ENCODE measurements around the gene GLIS1.

The GLIS1 gene

DNA sequence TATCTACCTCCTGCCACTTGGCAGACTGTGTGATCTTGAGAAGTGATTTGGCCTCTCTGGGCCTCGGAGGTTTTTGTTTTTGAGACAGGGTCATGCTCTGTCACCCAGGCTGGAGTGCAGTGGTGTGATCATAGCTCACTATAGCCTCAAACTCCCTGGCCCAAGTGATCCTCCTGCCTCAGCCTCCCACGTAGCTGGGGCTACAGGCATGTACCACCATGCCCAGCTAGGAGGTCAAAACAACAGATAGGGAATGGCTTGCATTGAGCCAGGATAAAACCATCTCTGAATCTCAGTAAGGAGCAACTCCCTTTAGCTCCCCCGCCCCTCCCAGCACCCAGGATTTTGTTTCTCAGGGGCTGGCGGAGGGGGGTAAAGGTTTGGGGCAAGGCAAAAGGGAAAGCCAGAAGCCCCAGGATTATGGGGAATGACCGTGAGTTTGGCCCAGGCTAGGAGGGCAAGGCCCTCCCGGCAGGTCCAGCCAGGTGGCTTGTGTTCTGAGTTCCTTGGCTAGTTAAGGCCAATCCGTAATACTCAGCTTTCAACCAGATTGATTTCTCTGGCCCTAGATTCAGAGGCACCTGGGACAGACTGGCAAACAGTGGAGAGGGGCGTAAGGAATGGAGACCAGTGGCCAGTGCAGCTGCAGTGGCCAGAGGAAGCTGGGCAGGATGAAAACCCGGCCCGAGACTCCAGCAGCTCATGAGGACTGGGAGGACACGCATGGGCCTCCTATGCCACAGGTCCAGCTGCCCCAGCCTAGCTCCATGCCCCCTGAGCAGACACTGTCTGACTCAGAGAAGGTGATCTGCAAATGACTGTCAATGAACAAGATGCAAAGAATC, 149.7 kb downstream of the GLIS1 start:
- DNase-seq, result no peak

DNA sequence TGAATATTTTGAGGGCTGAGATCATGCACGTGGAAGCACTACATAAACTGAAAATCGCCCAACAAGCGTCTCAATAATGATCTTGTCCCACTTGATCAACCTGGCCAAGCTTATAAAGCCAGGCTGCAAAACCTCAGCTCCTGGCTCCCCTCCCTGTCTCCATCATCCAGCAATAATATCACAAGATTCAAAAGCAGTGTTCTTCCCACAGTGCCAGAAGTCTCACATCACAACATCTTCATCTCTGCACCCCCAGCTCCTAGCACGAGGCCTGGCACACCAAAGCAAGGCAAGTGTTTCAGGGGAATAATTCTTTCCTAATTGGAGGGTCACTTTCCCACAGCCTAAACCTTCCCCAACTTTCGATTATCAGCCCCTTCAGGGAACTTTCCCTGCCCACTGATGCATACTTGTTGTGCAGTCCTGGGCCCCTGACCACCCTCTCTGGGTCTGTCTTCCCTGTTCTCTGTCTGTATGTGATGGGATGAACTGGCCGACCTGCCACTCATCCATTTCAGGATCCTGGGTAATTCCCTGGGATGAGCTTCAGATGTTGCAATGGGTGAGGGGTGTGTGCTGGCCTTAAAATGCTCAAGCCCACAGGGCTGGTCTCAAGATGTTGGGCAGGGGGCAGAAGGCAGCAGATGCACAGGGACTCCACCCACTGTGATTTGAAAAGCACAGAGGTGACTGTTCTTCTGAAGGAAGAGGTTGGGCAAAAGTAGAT, 150.7 kb downstream of the GLIS1 start:
- DNase-seq, result no peak

DNA sequence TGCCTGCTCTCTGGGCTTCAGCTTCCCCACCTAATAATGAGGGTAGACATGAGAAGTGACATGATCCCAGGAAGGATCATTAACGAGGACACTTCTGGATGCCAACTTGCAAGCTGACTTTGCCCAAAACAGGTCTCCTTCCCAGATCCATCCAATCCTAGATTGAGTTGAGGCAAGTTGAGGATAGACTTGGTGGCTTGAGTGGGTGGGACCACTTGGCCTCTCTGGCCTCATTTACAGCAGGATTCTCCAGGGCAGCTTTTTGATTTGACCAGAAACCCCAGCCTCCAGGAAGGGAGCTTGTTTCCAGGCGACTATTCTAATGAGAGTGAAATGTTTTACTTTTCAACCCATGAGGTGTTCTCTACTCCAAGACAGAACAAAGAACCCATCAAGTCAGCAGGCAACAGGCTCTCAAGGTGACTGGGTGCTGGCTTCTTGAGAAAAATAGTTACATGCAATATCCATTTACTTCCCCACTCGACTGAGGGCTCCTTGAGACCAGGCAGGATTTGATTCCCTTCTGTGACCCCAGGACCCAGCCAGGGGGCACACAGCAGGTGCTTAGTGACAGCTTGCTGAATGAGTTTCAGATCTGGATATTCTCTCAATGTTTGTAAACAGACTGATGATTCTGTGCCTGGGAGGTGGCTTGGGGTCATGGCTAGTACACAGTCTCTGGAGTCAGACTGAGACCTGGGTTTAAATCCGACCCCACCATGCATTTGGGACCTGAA, 151.5 kb downstream of the GLIS1 start:
- no peak for DNase-seq

GRCh38 chr1:53586765-53587164, 152.2 kb downstream of the GLIS1 start:
- no peak for DNase-seq

DNA sequence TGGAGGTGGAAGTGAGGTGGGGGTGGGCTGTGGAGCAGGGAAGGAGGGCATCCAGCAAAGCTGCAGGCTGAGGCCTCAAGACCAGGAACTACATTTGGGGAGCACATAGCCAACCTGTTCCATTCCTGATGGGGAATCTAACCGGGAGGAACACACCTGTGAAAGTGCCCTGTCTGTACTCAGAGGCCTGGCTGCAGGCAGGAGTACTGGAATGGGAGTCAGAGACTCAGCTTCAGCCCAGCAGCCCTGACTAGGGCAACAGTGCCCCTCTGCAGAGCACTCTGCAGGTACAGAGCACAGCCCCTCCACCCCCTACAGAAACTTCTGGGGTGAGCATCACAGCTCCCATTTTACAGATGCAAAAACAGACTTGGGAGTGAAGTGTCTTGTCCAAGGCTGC, 153.4 kb downstream of the GLIS1 start:
- DNase-seq, result no peak

- DNase-seq, result peak; percentile 68
These were observed 153.8 kb downstream of the GLIS1 start for GRCh38 chr1:53585129-53585528.

GRCh38 chr1:53584777-53585107, 154.2 kb downstream of the GLIS1 start:
- DNase-seq, result no peak

- no peak for DNase-seq
These were observed 154.8 kb downstream of the GLIS1 start for GRCh38 chr1:53583868-53584776.

DNA sequence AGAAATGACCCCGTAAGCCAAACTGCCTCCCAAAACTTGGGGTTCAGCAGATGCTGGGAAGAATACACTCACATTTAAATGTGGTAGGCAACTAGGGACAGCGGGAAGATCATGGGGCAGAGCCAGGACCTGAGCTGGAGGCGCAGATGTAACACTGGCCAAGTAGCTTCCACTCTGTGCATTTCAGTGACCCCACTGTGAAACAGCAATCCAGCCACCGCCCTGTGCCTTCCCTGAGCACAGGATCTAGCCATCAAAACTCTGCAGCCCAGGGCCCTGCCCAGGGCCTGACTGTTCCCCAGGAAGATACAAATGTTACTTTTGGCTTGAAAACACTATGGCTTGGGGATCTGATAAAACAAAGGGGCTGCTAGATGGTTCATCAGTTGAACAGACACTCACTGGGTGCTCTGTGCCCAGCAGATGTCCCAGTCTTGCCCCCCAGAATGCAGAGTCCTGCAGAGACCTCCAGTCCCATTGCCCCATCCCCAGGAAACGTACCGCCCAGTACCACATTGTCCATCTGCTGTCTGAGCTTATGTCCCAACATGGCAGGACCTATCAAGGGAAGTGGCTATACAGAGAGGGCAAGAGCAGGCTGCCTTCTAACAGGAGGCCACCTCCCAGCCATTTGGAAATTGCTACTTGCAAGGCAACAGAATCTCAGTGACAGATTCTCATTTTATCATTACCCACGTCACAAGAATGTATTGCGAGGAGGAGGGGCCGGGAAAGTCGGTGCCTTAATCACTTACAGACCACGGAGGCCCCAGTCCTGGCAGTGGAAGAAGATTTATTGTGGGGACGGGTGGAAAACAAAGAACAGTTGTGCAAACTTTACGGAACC, 155.7 kb downstream of the GLIS1 start:
- no peak for DNase-seq

DNA sequence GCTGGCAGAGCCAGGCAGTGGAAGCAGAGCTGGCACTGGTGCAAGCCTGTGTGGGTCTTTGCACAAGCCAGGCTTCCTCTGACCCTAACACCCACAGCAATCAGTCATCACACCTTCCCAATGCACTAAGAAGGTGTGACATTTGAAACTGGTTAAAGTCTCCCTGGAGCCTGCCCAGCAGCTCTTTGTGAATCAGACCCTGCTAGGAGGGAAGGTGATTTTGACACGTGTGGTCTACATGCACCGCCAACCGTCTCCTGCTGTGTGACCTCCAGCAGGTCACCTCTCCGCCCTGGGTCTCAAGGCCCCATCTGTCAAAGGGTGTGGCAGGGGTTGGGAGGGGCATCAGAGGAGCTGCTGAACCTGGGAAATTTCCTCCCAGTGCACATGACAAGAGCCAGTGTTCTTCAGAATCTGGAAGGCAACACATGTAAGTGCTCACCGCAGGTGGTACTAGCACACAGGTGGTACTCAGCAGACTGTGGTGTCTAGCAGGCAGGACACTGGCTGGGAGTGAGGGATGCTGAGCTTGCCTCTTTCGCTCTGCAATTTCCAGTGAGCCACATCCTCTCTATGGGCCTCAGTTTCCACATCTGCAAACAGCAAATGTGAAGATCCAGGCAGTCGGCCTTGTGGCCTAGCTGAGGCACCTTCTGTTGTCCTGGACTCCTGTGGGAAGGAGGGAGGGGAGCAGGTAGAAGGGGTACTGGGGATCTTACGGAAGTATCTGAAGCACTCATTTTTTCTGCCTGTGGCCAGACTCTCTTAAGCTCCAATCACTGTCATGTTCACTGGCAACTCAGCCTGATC, 156.5 kb downstream of the GLIS1 start:
- peak; percentile 55 for DNase-seq

DNA sequence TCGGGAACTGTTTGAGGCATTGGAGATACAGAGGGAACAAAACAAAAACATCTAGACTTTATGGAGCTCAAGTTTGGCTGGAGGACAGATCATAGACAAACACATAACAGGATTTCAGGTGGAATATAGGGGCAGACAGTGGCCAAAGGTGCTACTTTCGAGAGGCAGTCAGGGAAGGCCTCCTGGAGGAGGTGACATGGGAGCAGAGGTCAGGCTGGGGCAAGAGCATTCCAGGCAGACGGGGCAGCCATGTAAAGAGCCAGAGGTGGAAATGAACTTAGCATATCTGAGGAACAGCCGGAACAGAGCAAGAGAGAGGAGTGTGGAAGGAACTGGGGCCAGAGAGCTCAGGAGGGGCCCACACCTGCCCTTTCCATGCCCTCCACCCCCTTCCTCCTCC, 157.5 kb downstream of the GLIS1 start:
- DNase-seq, result peak; percentile 1

- peak; percentile 2 for DNase-seq
These were observed 158.1 kb downstream of the GLIS1 start for GRCh38 chr1:53580739-53581475.

- no peak for DNase-seq
These were observed 159.0 kb downstream of the GLIS1 start for GRCh38 chr1:53580009-53580400.

DNA sequence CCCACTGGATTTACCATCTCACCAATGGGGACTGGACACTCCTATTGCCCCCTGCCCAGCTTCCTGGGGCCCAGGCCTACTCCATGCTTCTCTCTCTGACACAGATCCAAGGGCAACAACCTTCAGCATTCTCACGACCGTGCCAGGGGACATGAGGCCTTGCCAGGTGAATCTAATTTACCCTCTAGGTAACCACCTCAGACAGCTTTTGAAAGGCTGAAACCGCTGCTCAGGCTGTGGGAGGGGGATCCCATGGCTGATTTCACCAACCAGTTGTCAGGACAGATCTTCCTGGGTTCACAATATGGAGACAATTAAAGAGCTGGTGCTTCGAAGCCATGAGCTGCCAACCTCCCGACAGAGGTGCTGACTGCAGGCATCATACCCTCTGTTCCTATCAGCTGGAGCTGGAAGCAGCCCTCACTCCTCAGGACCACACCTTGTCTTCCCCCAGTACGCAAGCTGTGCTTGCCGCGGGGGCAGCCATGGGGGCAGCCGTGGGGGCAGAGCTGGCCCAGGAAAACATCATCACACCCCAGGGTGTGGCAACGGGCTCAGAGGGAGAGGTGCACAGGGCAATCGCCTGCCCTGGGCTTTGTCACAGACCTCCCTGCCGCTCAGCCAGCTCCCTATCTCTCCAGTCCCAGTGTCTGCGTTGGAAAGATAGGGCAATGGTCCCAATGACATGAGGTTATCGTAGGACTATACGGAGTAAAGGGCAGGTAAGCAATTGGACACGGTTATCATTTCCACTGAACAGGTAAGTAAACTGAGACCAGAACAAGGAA, 159.5 kb downstream of the GLIS1 start:
- DNase-seq, result peak; percentile 0

DNA sequence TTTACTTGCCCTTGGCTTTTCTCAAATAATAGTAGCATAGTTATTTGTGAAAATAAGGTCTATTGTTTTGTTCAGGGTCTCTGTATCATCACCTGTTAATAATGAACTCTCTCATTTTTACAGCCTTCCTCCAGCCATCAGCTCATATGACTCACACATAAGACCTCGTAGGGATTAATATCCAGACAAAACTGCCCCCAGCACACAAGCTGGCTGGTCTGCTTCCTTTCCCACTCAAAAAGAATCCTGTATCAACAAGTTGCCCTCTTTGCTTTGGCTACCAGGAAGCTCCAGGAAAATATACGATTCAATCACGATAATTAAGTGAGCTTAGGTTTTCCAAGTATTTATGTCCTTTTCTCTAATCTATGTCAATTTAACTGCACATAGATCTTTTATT, 160.6 kb downstream of the GLIS1 start:
- no peak for DNase-seq

DNA sequence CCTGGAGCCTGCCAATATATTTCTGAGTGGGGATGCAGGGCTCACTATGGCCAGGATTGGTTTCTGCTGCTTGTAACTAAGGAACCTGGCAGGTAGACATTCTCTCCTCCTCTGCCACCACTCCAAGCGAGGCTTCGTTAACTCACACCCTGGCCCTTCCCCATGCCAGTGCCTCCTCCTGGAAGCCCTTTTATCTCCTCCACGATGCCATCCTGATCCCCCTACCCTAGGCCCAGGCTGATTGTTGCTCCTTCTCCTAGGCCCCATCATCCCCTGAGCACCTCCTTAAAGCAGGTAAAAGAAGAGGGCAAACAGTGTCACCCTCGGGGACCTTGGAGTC, 161.2 kb downstream of the GLIS1 start:
- DNase-seq, result no peak

DNA sequence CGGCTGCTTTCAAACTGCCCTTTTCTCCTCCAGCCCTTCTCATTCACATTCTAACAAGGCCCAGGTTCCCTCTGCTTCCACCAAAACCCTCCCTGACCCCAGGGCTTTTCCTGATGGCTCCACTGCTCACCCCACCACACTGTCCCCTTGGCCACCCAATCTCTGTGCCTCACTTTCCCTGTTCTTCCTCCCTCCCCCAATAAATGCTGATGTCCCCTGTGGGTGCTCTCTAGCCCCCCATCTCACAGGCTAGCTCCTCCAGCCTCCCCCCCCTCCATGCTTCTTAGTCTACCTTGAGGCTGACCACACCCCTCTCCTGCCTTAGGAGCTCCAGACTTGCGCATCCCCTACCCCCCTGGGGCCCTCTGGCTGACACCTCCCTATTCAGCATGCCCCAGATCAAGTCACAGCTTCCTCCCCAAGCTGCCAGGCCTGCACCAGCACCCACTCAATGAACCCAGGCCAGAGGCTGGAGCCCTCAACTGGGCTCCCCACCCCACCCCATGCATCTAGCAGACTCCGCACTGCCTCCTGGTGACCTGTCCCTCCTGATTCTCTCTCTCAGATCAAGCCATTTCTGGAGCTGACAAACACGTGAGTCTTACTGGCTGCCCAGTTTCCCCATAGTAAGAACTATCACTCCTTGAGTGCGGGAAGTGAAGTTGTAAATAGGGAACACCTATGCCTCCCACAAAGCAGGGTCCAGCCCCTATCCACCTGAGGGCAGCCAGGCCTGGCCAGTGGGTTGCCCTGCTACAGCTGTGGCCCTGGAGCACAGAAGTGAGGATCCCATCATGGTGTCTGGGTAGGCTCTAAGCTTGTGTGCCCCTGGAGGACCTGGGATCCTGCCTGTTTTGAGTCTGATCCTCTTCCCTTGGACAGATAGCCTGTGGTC, 161.9 kb downstream of the GLIS1 start:
- DNase-seq, result no peak

- DNase-seq, result no peak
These were observed 162.6 kb downstream of the GLIS1 start for GRCh38 chr1:53576381-53576801.
